Hematopoietic multipotent progenitor cell (in vitro differentiated cells): ENCODE measurements around the gene BPIFB1. TPM values are rescaled to one million over a fixed set of nuclear protein-coding genes. Genes with fewer than 3 reads are reported as not detected.

ENCODE experiments used
- DNase-seq, 3 donors: peaks; one replicate each; pipeline ENCODE4 v3.0.0-alpha.2; 2011 to 2015; ENCODE audit warnings: low read depth in 2 of 3, low spot score in 2 of 3
- total RNA-seq: library from RNA; depleted of rRNA; stranded (reverse); fragments of >200 nt; gene quantifications from one replicate; pipeline ENCODE4 v1.2.3, GENCODE V29; 2012

Gene BPIFB1
- total RNA-seq, 1 donor, result not detected

DNA sequence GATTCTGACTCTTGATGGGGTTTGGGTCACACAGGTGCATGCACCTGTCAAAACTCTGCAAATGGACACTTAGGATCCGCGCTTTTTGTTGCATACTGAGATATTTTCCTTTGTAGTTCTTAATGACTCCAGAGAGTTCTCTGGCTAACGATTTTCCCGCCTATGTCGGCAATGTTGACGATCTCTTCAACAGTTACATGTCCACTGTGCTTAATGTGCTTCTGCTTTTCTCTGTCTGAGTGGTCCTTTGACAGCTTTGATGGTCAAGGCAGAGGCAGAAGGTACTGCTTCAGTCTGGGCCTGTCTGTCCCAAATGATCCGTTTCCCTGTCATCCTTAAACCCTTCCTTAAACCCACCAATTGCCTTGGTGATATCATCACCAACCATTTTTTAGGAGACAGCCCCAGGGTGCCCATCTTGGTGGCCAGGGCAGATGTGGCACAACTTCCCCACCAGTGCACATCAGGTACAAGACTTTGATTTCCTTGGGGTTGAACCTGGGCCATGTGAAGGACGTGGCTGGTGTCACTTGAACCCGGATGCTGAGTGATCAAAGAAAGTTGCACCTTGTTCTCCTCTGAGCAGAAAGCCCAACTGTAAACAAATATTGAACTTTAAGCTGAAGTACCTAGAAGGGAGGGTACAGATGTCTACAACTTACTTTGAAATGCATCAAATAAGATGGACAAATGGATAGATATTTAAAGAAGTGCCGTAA is 10.7 kb upstream of the BPIFB1 start:
- no peak for DNase-seq

DNA sequence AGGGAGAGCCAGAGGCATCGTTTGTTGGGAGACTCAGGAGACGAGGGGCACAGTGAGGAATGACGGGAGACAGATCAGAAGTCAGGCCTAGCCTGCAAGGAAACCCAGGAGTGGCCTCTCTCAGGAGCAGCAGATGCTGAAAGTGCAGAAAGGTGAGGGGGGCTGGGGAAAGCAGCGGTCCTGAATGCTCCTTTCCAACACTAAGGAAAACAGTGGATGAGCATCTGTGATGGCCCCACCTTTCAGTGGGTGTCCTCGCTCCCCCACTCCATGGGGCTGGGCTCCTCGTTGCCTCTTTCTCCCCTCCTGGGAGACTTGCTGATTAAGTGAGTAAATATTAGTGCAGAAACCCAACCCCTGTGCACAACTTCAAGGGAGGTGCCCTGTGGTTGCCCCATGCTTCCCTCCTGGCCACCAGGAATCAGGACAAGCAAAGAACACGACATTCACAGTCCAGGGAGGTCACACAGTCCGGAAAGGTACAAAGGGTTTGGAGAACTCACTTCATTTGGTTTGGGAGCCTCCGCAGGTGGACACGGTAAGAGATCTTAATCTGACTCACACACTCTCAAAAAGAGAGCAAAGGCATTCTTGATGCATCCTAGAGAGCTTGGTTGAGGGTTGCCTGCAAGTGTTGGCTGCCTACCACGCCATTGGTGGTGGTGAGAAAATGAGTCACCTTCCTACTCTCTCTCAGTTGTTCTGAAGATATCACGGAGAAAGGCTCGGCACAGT is 9.7 kb upstream of the BPIFB1 start:
- DNase-seq, result no peak

GRCh38 chr20:33275215-33275614 is 7.8 kb upstream of the BPIFB1 start:
- DNase-seq, result no peak

GRCh38 chr20:33275871-33276270 is 7.1 kb upstream of the BPIFB1 start:
- DNase-seq, result no peak

- DNase-seq, result no peak
These were observed 6.5 kb upstream of the BPIFB1 start for GRCh38 chr20:33276303-33277113.

DNA sequence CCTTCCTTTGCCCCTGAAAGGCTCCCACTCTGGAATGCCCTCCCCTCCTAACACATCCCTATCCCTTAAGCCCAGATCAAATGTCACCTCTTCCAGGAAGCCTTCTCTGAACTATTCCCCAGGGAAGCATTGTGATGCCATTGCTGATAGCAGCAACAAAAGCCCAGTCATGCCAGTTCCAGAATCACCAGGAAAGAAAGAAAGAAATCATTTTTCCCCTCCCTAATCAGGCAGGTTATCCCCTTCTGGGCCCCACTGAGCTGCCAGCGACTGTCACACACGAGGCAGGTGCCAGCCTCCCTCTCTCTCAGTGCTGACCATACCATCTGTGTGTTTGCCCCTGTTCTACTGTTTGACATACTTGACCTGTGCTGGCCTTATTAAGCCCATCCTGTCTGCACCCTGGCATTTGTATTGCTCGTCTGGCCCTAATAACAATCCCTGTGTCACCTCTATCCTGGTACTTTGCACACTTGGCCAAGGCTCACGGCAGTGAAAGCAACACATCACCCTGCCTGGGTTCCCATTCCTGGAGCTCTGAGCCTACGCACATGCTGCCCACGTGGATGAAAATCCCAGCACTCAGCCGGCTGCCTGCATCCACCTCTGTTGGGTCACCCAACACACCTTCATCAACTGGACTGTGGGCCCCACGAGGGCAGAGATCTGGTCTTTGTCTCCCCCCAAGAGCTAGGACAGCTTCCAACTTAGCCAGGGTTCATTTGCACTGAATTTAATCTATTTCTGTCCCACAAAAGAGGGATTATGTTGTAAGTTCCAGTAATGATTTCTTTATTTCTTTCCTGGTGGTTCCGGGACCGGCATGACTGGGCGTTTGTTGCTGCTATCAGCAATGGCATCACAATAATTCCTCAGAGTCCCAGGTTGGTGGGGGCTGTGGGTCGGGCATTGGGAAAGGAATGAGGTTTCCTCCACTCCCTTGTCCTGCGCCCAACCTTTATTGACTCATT is 5.3 kb upstream of the BPIFB1 start:
- no peak for DNase-seq

DNA sequence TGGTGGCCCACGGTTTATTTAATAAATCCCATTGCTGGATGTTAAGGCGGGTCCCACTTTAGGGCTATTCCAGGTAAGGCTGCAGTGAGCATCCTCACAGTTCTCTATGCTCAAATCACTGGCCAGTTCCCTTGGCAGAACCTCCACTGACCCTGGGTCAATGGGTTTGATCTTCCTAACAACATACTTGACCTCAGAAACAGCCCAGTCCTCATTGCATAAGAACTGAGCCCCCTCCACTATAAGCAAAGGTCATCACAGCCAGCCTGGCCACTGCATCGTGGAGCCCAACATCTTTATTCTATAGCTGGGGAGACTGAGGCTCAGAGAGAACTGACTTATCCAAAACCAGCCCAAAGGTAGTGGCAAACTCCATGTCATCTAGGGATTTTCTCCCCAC is 4.3 kb upstream of the BPIFB1 start:
- no peak for DNase-seq

GRCh38 chr20:33279261-33279910 is 3.6 kb upstream of the BPIFB1 start:
- DNase-seq, result no peak

- DNase-seq, result no peak
These were observed 2.9 kb upstream of the BPIFB1 start for GRCh38 chr20:33280000-33280680.

- no peak for DNase-seq
These were observed 2.2 kb upstream of the BPIFB1 start for GRCh38 chr20:33280775-33281174.

- DNase-seq, result no peak
These were observed 1.4 kb upstream of the BPIFB1 start for GRCh38 chr20:33281550-33282146.

GRCh38 chr20:33282196-33282934 is 649 bp upstream of the BPIFB1 start:
- no peak for DNase-seq

GRCh38 chr20:33284284-33284683 is 1.3 kb downstream of the BPIFB1 start:
- DNase-seq, result no peak

GRCh38 chr20:33284937-33285336 is 1.9 kb downstream of the BPIFB1 start:
- DNase-seq, result no peak

GRCh38 chr20:33285861-33286495 is 3.0 kb downstream of the BPIFB1 start:
- no peak for DNase-seq

DNA sequence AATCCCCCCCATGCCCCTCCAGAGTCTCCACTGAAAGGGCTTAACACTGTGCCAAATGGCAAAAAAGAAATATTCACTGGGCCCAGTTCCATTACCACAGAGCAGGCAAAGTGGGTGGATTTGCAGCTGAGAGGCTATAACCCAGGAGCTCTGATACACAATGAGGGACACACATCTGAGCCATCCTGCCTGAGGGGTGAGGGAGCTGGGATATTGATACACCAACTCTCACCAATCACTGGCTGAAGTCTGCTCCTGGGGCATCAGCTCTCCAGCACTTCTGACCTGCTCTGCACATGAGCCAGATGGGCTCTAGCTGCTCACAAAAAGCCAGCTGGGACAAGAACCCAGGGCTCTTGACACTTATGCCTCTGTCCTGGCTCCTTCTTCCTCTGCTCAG is 4.9 kb downstream of the BPIFB1 start:
- no peak for DNase-seq

- no peak for DNase-seq
These were observed 7.8 kb downstream of the BPIFB1 start for GRCh38 chr20:33290852-33291251.

GRCh38 chr20:33291416-33291815 is 8.4 kb downstream of the BPIFB1 start:
- no peak for DNase-seq
